Sigmoid colon (tissue), 7 donors: ENCODE measurements around the gene CLSTN1. TPM values are rescaled to one million over a fixed set of nuclear protein-coding genes. Genes with fewer than 3 reads are reported as not detected.
A peak's percentile ranks its signal among the peaks of the same experiment; 100 is the strongest.

Source experiments
- DNase-seq: peaks from one replicate; pipeline ENCODE4 v3.0.0-alpha.2; 2019
- H3K27ac ChIP-seq, 4 donors: fragments of 200-600 bp; sonication (generic); one replicate each; pipeline ENCODE4 v1.5.1; 2016 to 2019; ENCODE audit warnings: mild to moderate bottlenecking in 1 of 4
- H3K27me3 ChIP-seq, 3 donors: fragments of 200-600 bp; sonication (generic); one replicate each; pipeline ENCODE4 v1.5.1; 2019; ENCODE audit warnings: mild to moderate bottlenecking in 1 of 3
- H3K36me3 ChIP-seq, 4 donors: fragments of 200-600 bp; sonication (generic); one replicate each; pipeline ENCODE4 v1.5.1; 2016 to 2019
- H3K4me1 ChIP-seq, 4 donors: fragments of 200-600 bp; sonication (generic); one replicate each; pipeline ENCODE4 v1.5.1; 2017 to 2019
- H3K4me3 ChIP-seq, 4 donors: fragments of 200-600 bp; sonication (generic); one replicate each; pipeline ENCODE4 v1.5.1; 2017 to 2019; ENCODE audit warnings: mild to moderate bottlenecking in 2 of 4, moderate library complexity in 1 of 4
- H3K9me3 ChIP-seq, 4 donors: fragments of 200-600 bp in 3 of 4; sonication (generic) in 3 of 4; one replicate each; pipeline versions ENCODE4 v1.5.1 to v1.6.1; 2013 to 2019
- CTCF ChIP-seq, 4 experiments: fragments of 450-650 bp in 3 of 4; fragments of 200-600 bp in 1 of 4; IDR thresholded peaks; one replicate each; pipeline ENCODE4 v1.5.1; 2016 to 2019; ENCODE audit warnings: antibody characterized with exemption in 4 of 4, mild to moderate bottlenecking in 3 of 4, moderate library complexity in 2 of 4
- EP300 ChIP-seq, 4 donors: sonication (generic); formaldehyde crosslinking; IDR thresholded peaks; one replicate each; pipeline ENCODE4 v1.6.1; 2017; ENCODE audit warnings: antibody characterized with exemption in 4 of 4
- POLR2A ChIP-seq, 2 donors: fragments of 450-650 bp; IDR thresholded peaks; one replicate each; pipeline ENCODE4 v1.6.1; 2016; ENCODE audit warnings: antibody characterized with exemption in 2 of 2, mild to moderate bottlenecking in 2 of 2, moderate library complexity in 2 of 2
- POLR2AphosphoS5 ChIP-seq, 4 donors: sonication (generic); formaldehyde crosslinking; IDR thresholded peaks; one replicate each; pipeline ENCODE4 v1.6.1; 2017; ENCODE audit warnings: antibody characterized with exemption in 4 of 4
- WGBS, 2 donors: extraction: QIAGEN DNeasy Blood & Tissue Kit; methylation state at CpG; one replicate each; pipeline ENCODE4 v1.1.7; 2013; 5-methylcytosine and 5-hydroxymethylcytosine counted together
- intact Hi-C: fragments of 100-400 bp; cut with DNase I; formaldehyde crosslinking; loops from one replicate; pipeline ENCODE4 v1.15.1; 2023
- polyA plus RNA-seq, 3 donors: library from polyadenylated mRNA; stranded (reverse); fragments of 200-250 nt; gene quantifications; one replicate each; pipeline ENCODE4 v1.2.3, GENCODE V29; 2013
- total RNA-seq, 4 donors: library from RNA; depleted of rRNA; stranded (reverse); fragments of >200 nt; gene quantifications; one replicate each; pipeline ENCODE4 v1.1.0, GENCODE V29; 2016
- donor health status: healthy with polysubstance abuse.
- donor health status: Bipolar disorder and iron deficiency.
- donor health status: healthy.

The CLSTN1 gene
- total and polyA plus RNA-seq, 7 donors, result 21.0 to 105 (median 34.6) TPM

GRCh38 chr1:9719978-9720722 is 103.6 kb downstream of the CLSTN1 start:
- H3K27ac ChIP-seq, result no peak overlapping the region
- intact Hi-C loops, result loop anchor here (5.0 kb wide), 2 partner anchors 93 to 147 kb away; no protein-coding TSS in a partner anchor

GRCh38 chr1:9718006-9718680 is 105.6 kb downstream of the CLSTN1 start:
- Histone ChIP-seq H3K36me3 (peaks cover 1 to 46% (median 19%) of the 10 kb centered on the region in 4 donors), H3K4me3 (no peak overlapping the region), H3K4me1 (peaks cover 0 to 19% (median 11%) of the 10 kb centered on the region in 4 donors), H3K27me3 (no peaks in the 10 kb centered on the region), H3K27ac (peak overlapping the region in 1 of 4 donors; percentile 26), H3K9me3 (no peaks in the 10 kb centered on the region)
- DNase-seq, result no peak
- TF ChIP-seq EP300 (IDR thresholded peaks at IDR 0.05) (no peak), POLR2AphosphoS5 (IDR thresholded peaks at IDR 0.05) (no peak), CTCF (IDR thresholded peaks at IDR 0.05) (no peak), POLR2A (IDR thresholded peaks at IDR 0.05) (no peak)
- 75 to 81% methylated on average over 10 of the region's 10 CpGs for WGBS, 2 donors
- intact Hi-C loops, result no loop called here

More at GRCh38 chr1:9719978-9720722, 103.6 kb downstream of the CLSTN1 start:
- peaks cover 0 to 3% (median 0%) of the 10 kb centered on the region in 4 donors for H3K9me3 ChIP-seq
- peaks cover 0 to 19% (median 11%) of the 10 kb centered on the region in 4 donors for H3K4me1 ChIP-seq
- DNase-seq, result no peak
- peaks cover 4 to 63% (median 19%) of the 10 kb centered on the region in 4 donors for H3K36me3 ChIP-seq
- no peak for TF ChIP-seq POLR2A (IDR thresholded peaks at IDR 0.05)
- 82 to 92% methylated on average over 36 of the region's 36 CpGs for WGBS, 2 donors
- no peaks in the 10 kb centered on the region for H3K27me3 ChIP-seq
- no peak overlapping the region for H3K4me3 ChIP-seq

- peak; percentile 83 for DNase-seq
- Histone ChIP-seq H3K4me3 (peak overlapping the region in 3 of 4 donors; percentile 13 to 30 (median 21)), H3K36me3 (peaks cover 0 to 45% (median 15%) of the 10 kb centered on the region in 4 donors), H3K27me3 (no peaks in the 10 kb centered on the region), H3K27ac (peak overlapping the region in 2 of 4 donors; percentile 15 to 26), H3K4me1 (peaks cover 0 to 19% (median 11%) of the 10 kb centered on the region in 4 donors), H3K9me3 (no peaks in the 10 kb centered on the region)
- TF ChIP-seq POLR2A (IDR thresholded peaks at IDR 0.05) (no peak), POLR2AphosphoS5 (IDR thresholded peaks at IDR 0.05) (peak in 1 of 4 donors; percentile 22), CTCF (IDR thresholded peaks at IDR 0.05) (no peak), EP300 (IDR thresholded peaks at IDR 0.05) (no peak)
- 24 to 67% methylated on average over 25 of the region's 25 CpGs for WGBS, 2 donors
- intact Hi-C loops, result no loop called here
Observed at GRCh38 chr1:9717193-9718005, 106.4 kb downstream of the CLSTN1 start.

GRCh38 chr1:9716404-9717192 is 107.2 kb downstream of the CLSTN1 start:
- intact Hi-C loops, result no loop called here
- DNase-seq, result no peak
- Histone ChIP-seq H3K36me3 (peaks cover 0 to 46% (median 12%) of the 10 kb centered on the region in 4 donors), H3K9me3 (no peaks in the 10 kb centered on the region), H3K27ac (peak overlapping the region in 2 of 4 donors; percentile 15 to 26), H3K4me1 (peaks cover 0 to 19% (median 11%) of the 10 kb centered on the region in 4 donors), H3K4me3 (peak overlapping the region in 3 of 4 donors; percentile 13 to 30 (median 21)), H3K27me3 (no peaks in the 10 kb centered on the region)
- TF ChIP-seq EP300 (IDR thresholded peaks at IDR 0.05) (no peak), POLR2AphosphoS5 (IDR thresholded peaks at IDR 0.05) (no peak), CTCF (IDR thresholded peaks at IDR 0.05) (no peak), POLR2A (IDR thresholded peaks at IDR 0.05) (no peak)
- WGBS, 2 donors, result 88 to 89% methylated on average over 29 of the region's 29 CpGs
